Smooth muscle cell (in vitro differentiated cells): ENCODE data around the gene CCR7. TPM values are rescaled to one million over a fixed set of nuclear protein-coding genes. Genes with fewer than 3 reads are reported as not detected.

Experiments used
- DNase-seq: peaks from one replicate; lab custom pipeline; 2025; ENCODE audit not compliant: unreplicated experiment; lab: John Stamatoyannopoulos, UW
- H2AFZ ChIP-seq: fragments of 200-600 bp; sonication (generic); 2 replicates; pipeline ENCODE4 v1.6.0; 2016; ENCODE audit warnings: antibody characterized with exemption, low read depth, mild to moderate bottlenecking
- H3F3A ChIP-seq: fragments of 200-600 bp; sonication (generic); 2 replicates; pipeline ENCODE4 v1.6.0; 2017; ENCODE audit warnings: antibody characterized with exemption, low read depth
- H3K27ac ChIP-seq: fragments of 200-600 bp; sonication (generic); 2 replicates; pipeline ENCODE4 v1.5.1; 2016; ENCODE audit warnings: low read depth, mild to moderate bottlenecking
- H3K27me3 ChIP-seq: fragments of 200-600 bp; sonication (generic); 2 replicates; pipeline ENCODE4 v1.6.1; 2016; ENCODE audit warnings: low read depth, mild to moderate bottlenecking
- H3K36me3 ChIP-seq: fragments of 200-600 bp; sonication (generic); 2 replicates; pipeline ENCODE4 v1.5.1; 2016; ENCODE audit warnings: low read depth
- H3K4me1 ChIP-seq: fragments of 200-600 bp; sonication (generic); 2 replicates; pipeline ENCODE4 v1.5.1; 2016; ENCODE audit warnings: low read depth
- H3K4me2 ChIP-seq: fragments of 200-600 bp; sonication (generic); 2 replicates; pipeline ENCODE4 v1.6.0; 2016; ENCODE audit warnings: mild to moderate bottlenecking
- H3K4me3 ChIP-seq: fragments of 200-600 bp; sonication (generic); 2 replicates; pipeline ENCODE4 v1.5.1; 2016; ENCODE audit warnings: mild to moderate bottlenecking
- H3K79me2 ChIP-seq: fragments of 200-600 bp; sonication (generic); 2 replicates; pipeline ENCODE4 v1.6.0; 2016; ENCODE audit warnings: low read depth, mild to moderate bottlenecking
- H3K9ac ChIP-seq: fragments of 200-600 bp; sonication (generic); 2 replicates; pipeline ENCODE4 v1.6.0; 2016; ENCODE audit warnings: low read depth
- H3K9me3 ChIP-seq: fragments of 200-600 bp; sonication (generic); replicated peaks from 2 replicates; pipeline ENCODE4 v1.5.1; 2016; ENCODE audit warnings: low read depth
- H4K20me1 ChIP-seq: fragments of 200-600 bp; sonication (generic); 2 replicates; pipeline ENCODE4 v1.6.0; 2016; ENCODE audit warnings: low read depth
- CTCF ChIP-seq: fragments of 200-600 bp; sonication (generic); IDR thresholded peaks from 2 replicates; pipeline ENCODE4 v1.5.1; 2017; ENCODE audit warnings: borderline replicate concordance, mild to moderate bottlenecking, antibody characterized with exemption; ENCODE audit not compliant: insufficient read depth, poor library complexity, severe bottlenecking
- WGBS: methylation state at CpG from one replicate; pipeline ENCODE4 v1.1.7; 2016; ENCODE audit warnings: low lambda C conversion rate; 5-methylcytosine and 5-hydroxymethylcytosine counted together
- polyA plus RNA-seq: library from polyadenylated mRNA; unstranded; fragments of >200 nt; fragmentation: Nextera tagmentation; extraction: Ambion mirVana; gene quantifications from 2 replicates; pipeline ENCODE4 v1.2.1, GENCODE V29; 2016
- total RNA-seq: library from RNA; depleted of rRNA; stranded (reverse); fragments of >200 nt; gene quantifications from 2 replicates; pipeline ENCODE4 v1.2.3, GENCODE V29; 2014

Gene CCR7
- total and polyA plus RNA-seq, 2 experiments from 2014 or later = not detected

GRCh38 chr17:40542558-40543411, 22.5 kb downstream of the CCR7 start:
- Histone ChIP-seq H3K36me3 (no peaks in the 10 kb centered on the region), H3F3A (peaks cover 4% of the 10 kb centered on the region), H3K4me1 (peaks cover 6% of the 10 kb centered on the region), H2AFZ (peak overlapping the region; percentile 20), H3K27ac (peak overlapping the region; percentile 98), H3K9me3 (no peaks in the 10 kb centered on the region), H3K79me2 (no peaks in the 10 kb centered on the region), H3K9ac (peak overlapping the region; percentile 90), H3K27me3 (no peaks in the 10 kb centered on the region), H3K4me3 (no peak overlapping the region), H4K20me1 (no peaks in the 10 kb centered on the region), H3K4me2 (peak overlapping the region; percentile 67)
- WGBS = 35% methylated on average over 14 of the region's 14 CpGs
- peak; percentile 35 for DNase-seq
- TF ChIP-seq CTCF = no peak

- WGBS = 68% methylated on average over 17 of the region's 18 CpGs
Observed at GRCh38 chr17:40541873-40542557, 23.3 kb downstream of the CCR7 start.

GRCh38 chr17:40541060-40541872, 24.0 kb downstream of the CCR7 start:
- Histone ChIP-seq H3K36me3 (no peaks in the 10 kb centered on the region), H3F3A (peaks cover 4% of the 10 kb centered on the region), H3K4me3 (no peak overlapping the region), H3K9ac (peak overlapping the region; percentile 90), H3K9me3 (no peaks in the 10 kb centered on the region), H3K27me3 (no peaks in the 10 kb centered on the region), H3K27ac (peak overlapping the region; percentile 98), H3K4me2 (no peak overlapping the region), H3K79me2 (no peaks in the 10 kb centered on the region), H3K4me1 (peaks cover 6% of the 10 kb centered on the region), H4K20me1 (no peaks in the 10 kb centered on the region), H2AFZ (no peak overlapping the region)
- WGBS = 93% methylated on average over 20 of the region's 20 CpGs
- TF ChIP-seq CTCF = no peak
- no peak for DNase-seq

More at GRCh38 chr17:40541873-40542557, 23.3 kb downstream of the CCR7 start:
- Histone ChIP-seq H3K4me1 (peaks cover 6% of the 10 kb centered on the region), H3K27me3 (no peaks in the 10 kb centered on the region), H2AFZ (peak overlapping the region; percentile 20), H3F3A (peaks cover 4% of the 10 kb centered on the region), H3K36me3 (no peaks in the 10 kb centered on the region), H3K79me2 (no peaks in the 10 kb centered on the region), H3K9me3 (no peaks in the 10 kb centered on the region), H3K9ac (peak overlapping the region; percentile 90), H3K4me2 (peak overlapping the region; percentile 67), H3K4me3 (no peak overlapping the region), H3K27ac (peak overlapping the region; percentile 98), H4K20me1 (no peaks in the 10 kb centered on the region)
- DNase-seq = no peak
- no peak for TF ChIP-seq CTCF
